Measurements from ENCODE around the gene MAP3K8.

MAP3K8 gene

DNA sequence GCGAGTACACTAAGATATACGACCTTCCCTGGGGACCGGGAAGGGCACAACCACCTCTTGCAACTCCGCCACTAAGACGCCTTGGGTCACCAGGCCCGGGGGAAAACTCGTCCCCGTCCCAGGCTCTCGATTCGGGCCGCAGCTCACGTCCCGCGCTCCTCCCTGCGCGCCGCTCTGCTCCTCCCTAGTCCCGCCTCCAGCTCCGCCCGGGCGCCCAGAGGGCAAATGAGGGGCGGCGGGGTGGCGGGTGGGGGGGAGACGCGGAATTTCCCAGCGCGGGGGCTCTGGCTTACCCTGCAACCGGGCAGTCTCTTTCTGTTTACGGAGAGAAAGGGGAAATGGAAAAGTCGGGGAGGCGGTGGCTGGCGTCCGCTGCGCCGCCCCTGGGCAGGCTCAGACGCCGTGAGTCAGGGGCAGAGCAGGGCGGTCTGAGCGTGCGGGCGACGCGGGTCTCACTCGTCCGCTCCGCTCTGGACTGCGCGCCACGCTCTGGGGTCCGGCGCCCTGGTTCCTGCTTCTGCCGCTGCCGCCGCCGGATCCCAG, at the start of gene MAP3K8:
TSS of gene MAP3K8 (plus strand) at position 455 of the 543 bp plus-strand sequence. CDS start 4,755 bp downstream, outside the sequence.
- TF ChIP-seq ZNF274 (IDR thresholded peaks at IDR 0.05; ENCODE audit: low read depth, low read length) = no peak
- peak within 1 kb of the TSS; percentile 97 for H3K4me3 ChIP-seq (ENCODE audit: low read length)

DNA sequence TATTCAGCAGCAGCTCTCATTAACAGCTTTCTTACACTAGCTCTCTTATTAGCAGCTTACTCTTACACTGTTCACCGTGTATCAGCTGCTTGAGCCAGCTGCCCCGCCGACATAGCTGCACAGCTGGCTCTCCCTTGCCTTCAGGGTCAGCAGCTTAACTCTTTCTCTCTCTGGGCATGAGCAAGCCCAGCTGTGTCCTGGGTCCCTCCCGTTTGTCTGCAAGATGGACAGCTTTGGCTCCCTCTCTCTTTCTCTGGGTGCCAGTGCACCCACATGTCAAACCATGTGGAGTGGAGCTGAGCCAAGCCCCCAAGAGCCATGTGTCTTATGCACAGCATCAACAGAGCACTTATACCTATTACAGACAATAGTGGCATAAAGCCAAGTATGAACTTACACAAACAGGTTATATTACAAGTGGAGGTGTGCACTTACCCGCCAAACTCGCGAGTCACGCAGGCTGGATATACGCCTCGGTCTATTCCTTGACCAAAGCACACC, 49.2 kb upstream of the MAP3K8 start:
- H3K4me3 ChIP-seq (ENCODE audit: low read length) = no peak overlapping the region
- TF ChIP-seq ZNF274 (IDR thresholded peaks at IDR 0.05; ENCODE audit: low read depth, low read length) = no peak

DNA sequence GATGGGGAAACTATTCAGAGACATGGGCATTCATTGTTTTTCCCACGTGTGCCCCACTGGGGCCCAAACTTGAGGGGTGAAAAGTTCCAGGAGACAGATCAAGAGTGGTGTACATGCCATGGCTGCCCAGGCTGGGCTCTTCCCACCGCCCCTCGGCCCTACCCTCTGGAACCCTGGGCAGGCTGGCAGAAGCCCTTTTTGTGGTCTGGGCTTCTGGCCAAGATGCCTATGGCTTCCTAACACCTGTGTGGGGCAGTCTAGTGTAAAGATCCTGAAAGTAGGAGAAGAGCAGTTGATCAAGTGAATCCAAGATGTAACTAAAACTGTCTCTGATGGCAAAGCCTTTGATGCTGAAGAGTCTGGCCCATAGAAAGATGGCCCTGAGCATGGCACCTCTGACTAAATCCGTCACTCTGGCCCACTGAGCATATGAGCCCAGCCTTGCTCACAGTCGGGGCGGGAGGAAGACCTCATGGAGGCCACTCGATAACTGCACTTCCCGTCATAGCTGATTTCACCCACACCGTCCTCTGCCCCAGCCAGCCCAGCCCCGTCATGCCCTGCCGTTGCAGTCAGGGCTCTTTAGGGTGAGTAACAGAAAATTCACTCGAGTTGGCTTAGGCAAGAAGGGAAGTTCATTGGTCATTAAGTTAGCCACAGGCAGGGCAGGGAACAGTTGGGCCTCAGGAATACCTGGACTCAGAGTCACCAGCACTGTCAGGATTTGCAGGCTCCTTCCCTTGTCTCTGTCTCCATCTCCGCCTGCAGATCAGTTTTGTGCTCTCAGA, 47.0 kb upstream of the MAP3K8 start:
- H3K4me3 ChIP-seq (ENCODE audit: low read length) = no peak overlapping the region

DNA sequence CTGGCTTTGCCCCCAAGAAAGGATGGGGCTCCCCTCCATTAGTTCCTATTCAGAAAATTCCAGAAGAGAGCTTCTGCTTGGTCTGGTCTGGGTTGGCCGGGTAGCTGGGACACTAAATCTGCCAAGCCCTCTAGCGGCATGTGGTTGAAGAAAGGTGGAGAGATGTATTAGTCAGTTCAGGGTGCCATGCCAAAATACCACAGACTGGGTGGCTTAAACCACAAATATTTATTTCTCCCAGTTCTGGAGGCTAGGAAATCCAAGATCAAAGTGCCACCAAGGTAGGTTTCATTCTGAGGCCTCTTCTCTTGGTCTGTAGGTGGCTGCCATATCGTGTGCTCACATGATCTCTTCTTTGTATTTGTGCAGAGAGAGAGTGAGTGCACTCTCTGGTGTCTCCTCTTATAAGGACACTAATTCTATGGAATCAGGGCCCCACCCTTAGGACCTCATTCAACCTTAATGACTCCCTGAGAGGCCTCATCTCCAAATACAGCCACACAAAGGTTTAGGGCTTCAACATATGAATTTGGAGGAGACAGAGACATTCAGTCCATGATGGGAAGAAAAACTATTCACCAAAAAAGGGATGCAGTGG, 46.2 kb upstream of the MAP3K8 start:
- H3K4me3 ChIP-seq (ENCODE audit: low read length) = no peak overlapping the region
- TF ChIP-seq ZNF274 (IDR thresholded peaks at IDR 0.05; ENCODE audit: low read depth, low read length) = no peak

More for the DNA sequence above, 47.0 kb upstream of the MAP3K8 start:
- no peak for TF ChIP-seq ZNF274 (IDR thresholded peaks at IDR 0.05; ENCODE audit: low read depth, low read length)

DNA sequence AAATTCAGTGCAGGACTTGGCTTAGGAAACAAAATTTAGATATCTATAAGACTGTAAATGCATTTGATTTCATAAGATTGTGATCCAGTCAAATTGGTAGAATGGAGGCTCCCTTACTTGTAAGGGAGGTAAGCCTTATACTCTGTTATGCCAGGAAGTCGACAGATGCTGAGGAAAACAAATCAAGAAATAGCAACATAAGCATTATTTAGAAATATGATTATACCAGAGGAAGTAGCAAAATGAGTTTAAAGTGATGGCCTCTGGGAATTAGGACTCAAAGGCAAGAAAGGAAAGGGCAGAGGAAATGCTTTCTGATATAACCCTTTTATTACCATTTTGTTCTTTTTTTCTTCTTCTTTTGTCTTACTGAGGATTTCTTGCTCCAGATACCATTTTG, 44.4 kb upstream of the MAP3K8 start:
- no peak for TF ChIP-seq ZNF274 (IDR thresholded peaks at IDR 0.05; ENCODE audit: low read depth, low read length)
- no peak overlapping the region for H3K4me3 ChIP-seq (ENCODE audit: low read length)

DNA sequence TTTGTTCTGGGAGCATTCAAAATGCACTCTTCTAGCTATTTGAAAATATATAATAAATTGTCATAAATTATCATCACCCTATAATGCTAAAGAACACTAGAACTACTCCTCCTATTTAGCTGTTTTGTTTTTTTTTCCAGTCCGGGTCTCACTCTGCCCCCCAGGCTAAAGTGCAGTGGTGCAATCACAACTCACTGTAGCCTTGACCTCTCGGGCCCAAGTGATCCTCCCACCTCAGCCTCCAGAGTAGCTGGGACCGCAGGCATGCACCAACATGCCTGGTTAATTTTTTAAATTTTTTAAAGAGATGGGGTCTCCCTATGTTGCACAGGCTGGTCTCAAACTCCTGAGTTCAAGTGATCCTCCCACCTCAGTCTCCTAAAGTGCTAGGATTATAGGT, 43.8 kb upstream of the MAP3K8 start:
- H3K4me3 ChIP-seq (ENCODE audit: low read length) = no peak overlapping the region
- no peak for TF ChIP-seq ZNF274 (IDR thresholded peaks at IDR 0.05; ENCODE audit: low read depth, low read length)

DNA sequence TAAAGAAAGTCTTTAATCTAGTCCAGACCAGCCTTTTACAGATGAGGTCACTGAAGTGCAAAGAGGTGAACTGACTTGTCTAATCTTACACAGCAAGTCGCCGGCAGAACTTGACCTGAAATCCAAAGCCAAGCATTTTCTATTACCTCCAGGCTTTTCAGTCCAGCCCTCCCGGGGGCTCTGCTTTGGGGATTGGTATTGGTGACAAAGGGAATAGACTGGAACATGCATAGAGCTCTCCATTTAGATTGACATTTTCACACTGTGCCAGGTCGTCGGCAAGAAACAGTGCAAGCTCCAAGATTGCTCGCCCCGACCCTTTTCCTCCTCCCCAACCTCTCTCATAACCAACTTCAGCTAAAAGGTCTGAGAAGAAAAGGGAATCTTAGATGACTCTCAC, 42.7 kb upstream of the MAP3K8 start:
- H3K4me3 ChIP-seq (ENCODE audit: low read length) = no peak overlapping the region
- TF ChIP-seq ZNF274 (IDR thresholded peaks at IDR 0.05; ENCODE audit: low read depth, low read length) = no peak

DNA sequence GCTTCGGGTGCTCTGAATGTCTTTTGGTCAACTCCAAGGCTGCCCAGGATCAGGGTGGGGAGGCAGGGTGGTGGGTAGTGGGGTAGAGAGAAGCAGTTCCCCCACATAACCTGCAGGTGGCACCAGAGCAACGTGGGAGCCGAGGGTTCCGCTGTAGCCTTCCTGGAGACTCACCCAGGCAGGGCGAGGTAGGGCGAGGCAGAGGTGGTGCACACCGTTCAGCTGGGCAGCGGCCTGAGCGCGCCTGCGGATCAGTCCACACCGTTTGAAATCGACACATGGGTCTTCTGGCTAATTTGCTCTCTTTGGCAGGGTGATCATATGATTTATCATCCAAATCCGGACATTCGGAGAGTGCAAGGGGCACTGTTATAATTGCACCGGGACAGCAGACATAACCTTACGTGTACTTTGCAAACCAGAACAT, 41.4 kb upstream of the MAP3K8 start:
- no peak overlapping the region for H3K4me3 ChIP-seq (ENCODE audit: low read length)
- no peak for TF ChIP-seq ZNF274 (IDR thresholded peaks at IDR 0.05; ENCODE audit: low read depth, low read length)

DNA sequence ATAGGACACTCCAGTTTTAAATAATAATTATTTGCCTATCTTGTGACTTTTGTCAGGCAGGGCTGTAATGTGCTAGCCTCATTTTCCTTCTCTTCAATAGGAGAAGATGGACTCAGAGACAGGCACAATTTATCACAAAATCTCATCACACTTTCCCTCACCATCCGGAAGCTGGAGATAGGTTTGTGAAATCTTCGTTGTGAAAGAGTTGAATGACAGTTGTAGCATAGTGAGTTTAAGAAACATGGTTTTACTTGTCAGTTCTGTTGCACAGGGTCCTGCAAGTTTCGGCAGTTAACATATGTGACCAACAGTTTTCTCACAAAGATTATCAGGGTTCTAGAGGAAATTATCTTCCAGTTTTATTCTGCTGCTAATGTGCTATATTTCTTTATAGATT, 37.7 kb upstream of the MAP3K8 start:
- TF ChIP-seq ZNF274 (IDR thresholded peaks at IDR 0.05; ENCODE audit: low read depth, low read length) = no peak
- H3K4me3 ChIP-seq (ENCODE audit: low read length) = no peak overlapping the region

DNA sequence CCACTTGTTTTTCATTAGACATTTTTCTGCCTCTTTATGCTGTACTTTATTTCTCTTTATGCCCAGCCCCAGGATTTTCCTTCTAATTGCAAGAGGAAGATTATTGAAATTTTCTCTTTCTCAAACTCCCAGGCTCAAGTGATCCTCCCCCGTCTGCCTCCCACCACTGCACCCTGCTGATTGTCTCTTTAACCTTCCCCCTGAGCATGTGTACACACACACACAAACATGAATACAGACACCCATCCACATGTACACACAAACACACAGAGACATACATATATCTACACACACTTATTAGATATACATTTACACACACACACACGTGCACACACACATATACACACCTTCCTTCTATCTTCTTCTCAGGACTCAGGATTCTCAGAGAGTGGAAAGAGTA, 37.3 kb upstream of the MAP3K8 start:
- no peak for TF ChIP-seq ZNF274 (IDR thresholded peaks at IDR 0.05; ENCODE audit: low read depth, low read length)
- H3K4me3 ChIP-seq (ENCODE audit: low read length) = no peak overlapping the region

DNA sequence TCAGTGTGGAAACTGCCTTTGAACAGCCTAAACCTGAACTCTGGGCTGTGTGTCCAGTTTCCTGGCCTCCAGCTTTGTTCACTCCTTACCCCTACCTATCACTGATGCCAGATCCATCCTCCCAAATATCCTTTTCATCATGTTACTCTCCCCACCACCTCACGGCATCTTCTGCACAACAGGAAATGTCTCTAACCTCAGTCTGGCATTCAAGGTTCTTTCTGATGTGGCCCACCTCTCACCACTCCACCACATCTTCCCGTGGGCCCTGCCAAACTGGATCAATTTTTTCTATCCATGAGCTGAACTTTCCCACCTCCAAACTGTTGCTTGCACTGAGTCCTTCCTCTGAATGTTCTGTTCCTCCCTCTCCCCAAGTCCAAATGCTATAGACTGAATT, 35.8 kb upstream of the MAP3K8 start:
- TF ChIP-seq ZNF274 (IDR thresholded peaks at IDR 0.05; ENCODE audit: low read depth, low read length) = no peak
- H3K4me3 ChIP-seq (ENCODE audit: low read length) = no peak overlapping the region

DNA sequence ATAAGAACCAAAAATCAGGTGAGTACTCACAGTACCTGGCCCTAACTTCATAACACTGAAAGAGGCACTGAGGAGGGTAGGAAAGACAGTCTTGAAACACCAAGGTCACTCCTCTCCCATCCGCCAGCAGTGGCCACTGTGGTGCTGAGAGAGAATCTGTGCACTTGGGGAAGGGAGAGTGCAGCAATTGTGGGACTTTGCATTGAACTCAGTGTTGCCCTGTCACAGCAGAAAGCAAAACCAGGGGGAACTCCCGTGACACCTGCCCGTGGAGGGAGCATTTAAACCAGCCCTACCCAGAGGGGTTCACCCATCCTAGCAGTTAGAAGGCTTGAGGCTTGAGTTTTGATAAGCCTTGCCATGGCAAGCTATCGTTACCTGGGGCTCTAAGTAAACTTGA, 35.2 kb upstream of the MAP3K8 start:
- no peak for TF ChIP-seq ZNF274 (IDR thresholded peaks at IDR 0.05; ENCODE audit: low read depth, low read length)

DNA sequence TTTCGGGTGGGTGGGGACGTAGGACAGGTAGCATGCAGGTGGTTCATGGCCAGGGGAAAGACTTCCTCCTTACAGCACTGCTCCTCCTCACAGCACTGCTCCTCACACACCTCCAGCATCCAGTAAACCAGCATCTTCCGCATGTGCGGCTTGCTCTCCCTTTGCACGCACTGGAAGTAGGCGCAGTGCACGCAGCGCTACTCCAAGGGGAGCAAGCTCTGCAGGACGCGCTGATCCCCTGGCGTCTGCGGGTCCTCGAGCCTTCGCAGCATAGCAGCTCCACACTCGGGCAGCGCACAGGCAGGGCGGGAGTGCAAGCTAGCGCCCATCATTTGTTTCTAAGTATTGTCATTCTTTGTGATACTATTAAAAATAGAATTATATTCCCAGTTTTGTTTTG, 30.5 kb upstream of the MAP3K8 start:
- no peak overlapping the region for H3K4me3 ChIP-seq (ENCODE audit: low read length)
- TF ChIP-seq ZNF274 (IDR thresholded peaks at IDR 0.05; ENCODE audit: low read depth, low read length) = no peak

More for the DNA sequence above, 35.2 kb upstream of the MAP3K8 start:
- no peak overlapping the region for H3K4me3 ChIP-seq (ENCODE audit: low read length)

DNA sequence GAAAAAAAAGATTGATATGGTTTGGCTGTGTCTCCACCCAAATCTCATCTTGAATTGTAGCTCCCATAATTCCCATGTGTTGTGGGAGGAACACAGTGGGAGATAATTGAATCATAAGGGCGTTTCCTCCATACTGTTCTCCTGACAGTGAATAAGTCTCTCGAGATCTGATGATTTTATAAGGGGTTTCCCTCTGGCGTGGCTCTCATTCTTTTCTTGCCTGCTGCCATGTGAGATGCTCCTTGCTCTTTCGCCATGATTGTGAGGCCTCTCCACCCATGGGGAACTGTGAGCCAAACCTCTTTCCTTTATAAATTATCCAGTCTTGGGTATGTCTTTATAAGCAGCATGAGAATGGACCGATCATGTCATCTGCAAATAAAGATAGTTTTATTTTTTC, 29.4 kb upstream of the MAP3K8 start:
- no peak overlapping the region for H3K4me3 ChIP-seq (ENCODE audit: low read length)
- TF ChIP-seq ZNF274 (IDR thresholded peaks at IDR 0.05; ENCODE audit: low read depth, low read length) = no peak

DNA sequence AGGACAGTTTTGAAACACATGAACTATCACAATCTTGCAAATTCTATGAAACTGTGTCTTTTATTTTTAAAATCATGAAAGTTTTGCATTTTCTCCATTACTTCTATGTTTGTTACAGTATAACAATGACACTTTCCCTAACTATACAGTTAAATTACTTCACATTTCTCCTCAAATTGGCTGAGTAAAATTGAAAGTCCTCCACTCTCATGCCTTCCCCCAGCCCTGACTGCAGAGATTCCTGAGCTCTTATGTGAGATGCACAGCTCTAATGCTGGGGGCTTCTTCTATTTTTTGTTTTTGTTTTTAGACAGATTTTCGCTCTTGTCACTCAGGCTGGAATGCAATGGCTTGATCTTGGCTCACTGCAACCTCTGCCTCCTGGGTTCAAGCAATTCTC, 22.7 kb upstream of the MAP3K8 start:
- no peak overlapping the region for H3K4me3 ChIP-seq (ENCODE audit: low read length)
- no peak for TF ChIP-seq ZNF274 (IDR thresholded peaks at IDR 0.05; ENCODE audit: low read depth, low read length)
